ENCODE measurements around the gene USP2.

Gene USP2

GRCh38 chr11:119309411-119309810, 72.1 kb downstream of the USP2 start:
- Histone ChIP-seq H3K27me3 (ENCODE audit: control insufficient read depth, insufficient read depth, low read length) (peaks cover 5% of the 10 kb centered on the region), H3K9ac (ENCODE audit: low read length) (no peak overlapping the region), H3K4me1 (ENCODE audit: control insufficient read depth, insufficient read depth, low read length) (no peaks in the 10 kb centered on the region), H3K9me3 (ENCODE audit: control insufficient read depth, low read length) (no peaks in the 10 kb centered on the region), H3K4me3 (ENCODE audit: low read length) (no peak overlapping the region), H3K36me3 (ENCODE audit: control insufficient read depth, insufficient read depth, low read length) (no peaks in the 10 kb centered on the region)

DNA sequence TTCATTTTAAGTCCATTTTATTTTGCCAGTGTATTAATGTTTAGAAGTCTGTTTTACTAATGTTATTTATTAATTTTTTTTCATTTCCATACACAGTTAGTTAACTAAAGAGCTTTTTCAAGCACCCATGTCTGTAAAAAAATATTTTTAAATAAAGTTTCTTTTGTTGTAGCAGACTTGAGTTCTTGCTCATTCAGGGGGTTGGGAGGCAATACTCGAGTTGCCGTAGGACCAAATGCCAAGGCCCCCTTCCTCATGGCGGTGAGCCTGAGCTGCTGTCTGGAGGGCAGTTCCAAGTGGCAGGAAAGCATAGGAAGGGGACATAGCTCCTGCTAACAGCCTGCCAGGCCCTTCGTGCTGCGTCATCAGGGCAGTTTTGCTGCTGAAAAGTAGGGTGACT, 73.5 kb downstream of the USP2 start:
- H3K36me3 ChIP-seq (ENCODE audit: control insufficient read depth, insufficient read depth, low read length) = no peaks in the 10 kb centered on the region
- no peak overlapping the region for H3K9ac ChIP-seq (ENCODE audit: low read length)
- no peaks in the 10 kb centered on the region for H3K4me1 ChIP-seq (ENCODE audit: control insufficient read depth, insufficient read depth, low read length)

DNA sequence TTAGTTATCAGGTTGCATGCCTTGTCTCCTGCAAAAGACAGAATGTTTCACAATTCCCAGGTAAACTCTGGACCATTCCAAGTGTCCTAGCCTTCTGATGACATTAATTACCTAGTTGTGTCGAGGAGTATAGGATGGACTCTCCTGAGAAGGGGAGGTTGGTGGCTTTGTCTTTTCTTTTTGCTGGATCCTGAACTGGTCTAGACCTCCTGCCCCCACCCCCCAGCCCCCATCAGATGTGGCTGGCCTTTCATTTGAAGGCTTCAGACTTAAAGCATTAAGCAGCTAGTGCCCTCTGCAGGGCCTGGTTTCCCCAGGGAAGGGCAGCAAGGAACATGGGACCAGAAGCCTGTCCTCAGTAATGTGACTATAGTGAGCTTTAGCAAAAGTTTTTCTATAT, 74.3 kb downstream of the USP2 start:
- Histone ChIP-seq H3K27me3 (ENCODE audit: control insufficient read depth, insufficient read depth, low read length) (no peaks in the 10 kb centered on the region), H3K36me3 (ENCODE audit: control insufficient read depth, insufficient read depth, low read length) (no peaks in the 10 kb centered on the region), H3K4me1 (ENCODE audit: control insufficient read depth, insufficient read depth, low read length) (no peaks in the 10 kb centered on the region), H3K9ac (ENCODE audit: low read length) (no peak overlapping the region), H3K4me3 (ENCODE audit: low read length) (no peak overlapping the region), H3K9me3 (ENCODE audit: control insufficient read depth, low read length) (no peaks in the 10 kb centered on the region)

More for the DNA sequence above, 73.5 kb downstream of the USP2 start:
- no peaks in the 10 kb centered on the region for H3K9me3 ChIP-seq (ENCODE audit: control insufficient read depth, low read length)
- H3K4me3 ChIP-seq (ENCODE audit: low read length) = no peak overlapping the region
- no peaks in the 10 kb centered on the region for H3K27me3 ChIP-seq (ENCODE audit: control insufficient read depth, insufficient read depth, low read length)

DNA sequence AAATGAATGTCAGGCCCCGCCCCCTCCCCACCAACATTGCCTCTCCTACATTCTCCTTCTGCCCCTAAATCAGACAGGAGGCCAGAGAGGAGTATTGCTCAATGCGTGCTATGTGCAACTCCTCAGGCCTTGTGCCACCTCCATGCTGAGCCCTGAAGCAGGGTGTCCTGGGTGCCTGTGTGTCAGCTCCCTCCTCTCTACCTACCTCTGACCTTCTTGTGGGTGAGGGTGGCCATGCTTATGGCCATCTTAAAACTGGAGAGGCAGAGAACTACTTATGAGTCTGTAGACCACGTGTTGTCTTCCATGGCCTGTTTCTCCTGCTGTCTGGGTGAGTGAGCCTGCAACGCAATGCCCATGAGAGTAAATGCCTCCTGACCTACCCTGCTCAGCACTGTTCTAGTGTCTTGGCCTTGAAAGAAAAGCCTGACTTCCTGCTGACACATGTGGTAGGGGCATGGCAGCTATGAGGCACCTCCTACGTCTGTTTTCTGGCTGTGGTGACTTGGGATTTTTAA, 75.1 kb downstream of the USP2 start:
- H3K9ac ChIP-seq (ENCODE audit: low read length) = no peak overlapping the region
- no peaks in the 10 kb centered on the region for H3K27me3 ChIP-seq (ENCODE audit: control insufficient read depth, insufficient read depth, low read length)
- H3K4me1 ChIP-seq (ENCODE audit: control insufficient read depth, insufficient read depth, low read length) = no peaks in the 10 kb centered on the region
- H3K36me3 ChIP-seq (ENCODE audit: control insufficient read depth, insufficient read depth, low read length) = no peaks in the 10 kb centered on the region
- H3K9me3 ChIP-seq (ENCODE audit: control insufficient read depth, low read length) = no peaks in the 10 kb centered on the region
- no peak overlapping the region for H3K4me3 ChIP-seq (ENCODE audit: low read length)

- no peak overlapping the region for H3K9ac ChIP-seq (ENCODE audit: low read length)
Measured at GRCh38 chr11:119305556-119306372, 75.7 kb downstream of the USP2 start.

More at GRCh38 chr11:119305556-119306372, 75.7 kb downstream of the USP2 start:
- H3K27me3 ChIP-seq (ENCODE audit: control insufficient read depth, insufficient read depth, low read length) = no peaks in the 10 kb centered on the region
- H3K4me3 ChIP-seq (ENCODE audit: low read length) = no peak overlapping the region
- H3K4me1 ChIP-seq (ENCODE audit: control insufficient read depth, insufficient read depth, low read length) = no peaks in the 10 kb centered on the region
- no peaks in the 10 kb centered on the region for H3K36me3 ChIP-seq (ENCODE audit: control insufficient read depth, insufficient read depth, low read length)
- H3K9me3 ChIP-seq (ENCODE audit: control insufficient read depth, low read length) = no peaks in the 10 kb centered on the region
